ENCODE data around the gene PYY. TPM values are rescaled to one million over a fixed set of nuclear protein-coding genes. Genes with fewer than 3 reads are reported as not detected.
A peak's percentile ranks its signal among the peaks of the same experiment; 100 is the strongest.

The PYY gene
- total and polyA plus RNA-seq, 4 donors: 0.68 TPM; not detected in 3

DNA sequence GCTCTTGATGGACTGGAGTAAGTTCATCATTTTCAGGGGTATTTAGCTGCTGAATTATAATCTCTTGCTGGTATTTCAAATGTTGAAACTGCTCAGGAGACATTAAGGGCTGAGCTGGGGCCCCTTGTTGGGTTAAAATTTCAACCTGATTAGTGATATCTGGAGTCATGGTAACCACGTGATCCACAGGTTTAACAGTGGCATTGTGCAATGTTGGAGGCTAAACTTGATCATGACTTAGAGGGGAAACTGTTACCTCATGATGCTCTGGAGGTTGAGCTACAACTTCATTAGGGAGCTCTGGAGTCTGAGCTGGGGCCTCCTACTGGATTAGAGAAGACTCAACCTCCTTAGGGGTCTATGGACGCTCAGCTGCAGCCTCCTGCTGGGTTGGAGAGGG is 29.2 kb downstream of the PYY start:
- Histone ChIP-seq H3K36me3 (ENCODE audit: control insufficient read depth, insufficient read depth, low read length) (no peaks in the 10 kb centered on the region), H3K4me3 (ENCODE audit: low read depth, low read length) (no peak overlapping the region), H3K27me3 (ENCODE audit: control insufficient read depth, insufficient read depth, low read length) (peaks cover 31% of the 10 kb centered on the region), H3K9me3 (ENCODE audit: control insufficient read depth, insufficient read depth, low read length) (no peaks in the 10 kb centered on the region), H3K4me1 (ENCODE audit: control insufficient read depth, insufficient read depth, low read length) (peaks cover 11% of the 10 kb centered on the region), H3K27ac (ENCODE audit: low read depth, low read length) (no peak overlapping the region)
- no peak for DNase-seq (ENCODE audit: low read depth in 4 of 6, low spot score in 6 of 6)
- WGBS (ENCODE audit: insufficient coverage): 75% methylated on average over 1 of the region's 2 CpGs

DNA sequence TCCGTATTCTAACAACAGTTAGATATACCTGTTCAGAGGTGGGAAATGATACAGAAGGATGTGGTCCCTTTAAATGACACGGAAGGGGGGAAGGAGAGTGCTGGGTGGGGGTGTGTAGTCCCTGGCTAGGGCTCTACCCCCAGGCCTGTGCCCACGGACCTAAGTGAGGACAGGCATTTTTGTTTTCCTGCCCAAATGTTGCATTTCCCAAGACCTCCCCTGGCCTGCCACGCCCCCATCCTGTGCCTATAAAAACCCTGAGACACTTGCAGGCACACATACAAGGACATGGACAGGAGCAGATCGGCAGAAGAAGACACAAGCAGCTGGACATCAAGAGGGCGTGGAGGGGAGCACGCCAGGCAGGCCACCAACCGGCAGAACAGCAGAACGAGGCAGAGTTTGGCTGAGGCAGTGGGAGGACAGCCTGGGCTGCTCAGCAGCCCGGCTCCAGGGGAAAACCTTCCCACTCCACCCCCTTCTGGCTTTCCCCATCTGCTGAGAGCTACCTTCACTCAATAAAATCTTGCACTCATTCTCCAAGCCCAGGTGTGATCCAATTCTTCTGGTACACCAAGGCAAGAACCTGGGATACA is 33.1 kb downstream of the PYY start:
- no peak overlapping the region for H3K4me3 ChIP-seq (ENCODE audit: low read depth, low read length)
- peaks cover 11% of the 10 kb centered on the region for H3K4me1 ChIP-seq (ENCODE audit: control insufficient read depth, insufficient read depth, low read length)
- no peaks in the 10 kb centered on the region for H3K36me3 ChIP-seq (ENCODE audit: control insufficient read depth, insufficient read depth, low read length)
- peaks cover 33% of the 10 kb centered on the region for H3K27me3 ChIP-seq (ENCODE audit: control insufficient read depth, insufficient read depth, low read length)
- 51% methylated on average over 9 of the region's 10 CpGs for WGBS (ENCODE audit: insufficient coverage)
- DNase-seq (ENCODE audit: low read depth in 4 of 6, low spot score in 6 of 6): no peak
- no peaks in the 10 kb centered on the region for H3K9me3 ChIP-seq (ENCODE audit: control insufficient read depth, insufficient read depth, low read length)
- no peak overlapping the region for H3K27ac ChIP-seq (ENCODE audit: low read depth, low read length)

DNA sequence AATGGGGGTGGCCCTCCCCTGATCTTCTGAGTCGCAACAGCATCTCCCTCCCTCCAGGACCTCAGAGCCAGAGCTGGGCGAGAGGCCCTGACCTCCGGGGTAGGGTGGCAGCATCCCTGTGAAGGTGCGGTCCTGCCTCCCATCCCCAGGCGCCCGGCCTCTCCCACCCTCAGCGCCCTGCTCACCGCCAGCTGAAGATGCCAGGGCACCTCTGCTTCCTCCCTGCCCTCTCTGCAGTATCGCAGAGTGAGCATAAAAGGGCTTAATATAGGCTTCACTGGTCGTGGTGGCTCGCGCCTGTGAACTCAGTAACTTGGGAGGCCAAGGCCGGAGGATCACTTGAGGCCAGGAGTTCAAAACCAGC is 35.7 kb downstream of the PYY start:
- Histone ChIP-seq H3K27me3 (ENCODE audit: control insufficient read depth, insufficient read depth, low read length) (peaks cover 31% of the 10 kb centered on the region), H3K27ac (ENCODE audit: low read depth, low read length) (no peak overlapping the region), H3K36me3 (ENCODE audit: control insufficient read depth, insufficient read depth, low read length) (no peaks in the 10 kb centered on the region), H3K9me3 (ENCODE audit: control insufficient read depth, insufficient read depth, low read length) (no peaks in the 10 kb centered on the region), H3K4me3 (ENCODE audit: low read depth, low read length) (no peak overlapping the region), H3K4me1 (ENCODE audit: control insufficient read depth, insufficient read depth, low read length) (peaks cover 11% of the 10 kb centered on the region)
- DNase-seq (ENCODE audit: low read depth in 4 of 6, low spot score in 6 of 6): no peak
- 75% methylated on average over 12 of the region's 13 CpGs for WGBS (ENCODE audit: insufficient coverage)

DNA sequence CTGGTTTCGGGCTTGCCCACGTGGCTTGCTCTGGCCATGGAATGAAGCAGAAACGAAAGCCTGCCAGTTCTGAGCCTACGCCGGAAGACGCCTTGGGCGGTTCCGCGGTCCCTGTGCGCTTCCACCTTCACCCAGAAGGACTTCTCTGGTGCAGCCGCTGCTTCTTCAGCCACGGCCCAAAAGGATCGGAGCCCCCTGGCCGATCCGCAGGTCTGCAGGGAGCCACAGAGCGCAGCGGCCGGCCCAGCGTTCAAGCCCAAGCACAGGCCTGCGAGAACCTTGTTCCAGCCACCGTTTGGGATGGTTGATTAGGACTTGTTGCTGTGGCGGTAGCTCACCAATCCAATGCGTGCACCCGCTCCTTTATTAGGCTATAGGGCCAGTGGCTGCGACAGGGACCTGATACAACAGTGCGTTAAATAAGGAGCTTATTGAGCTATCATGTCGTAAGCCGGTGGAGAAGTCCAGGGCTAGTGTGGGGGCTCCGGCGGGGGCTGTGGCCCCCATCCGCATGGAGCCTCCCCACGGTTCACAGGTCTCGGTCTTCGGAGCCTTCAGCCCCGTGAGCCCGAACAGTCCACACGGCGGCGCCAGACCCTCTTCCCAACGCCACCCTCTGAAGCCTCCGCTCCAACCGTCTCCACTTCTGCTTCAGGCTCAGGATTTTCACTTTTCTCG is 36.3 kb downstream of the PYY start:
- Histone ChIP-seq H3K27me3 (ENCODE audit: control insufficient read depth, insufficient read depth, low read length) (peaks cover 31% of the 10 kb centered on the region), H3K4me3 (ENCODE audit: low read depth, low read length) (no peak overlapping the region), H3K4me1 (ENCODE audit: control insufficient read depth, insufficient read depth, low read length) (peaks cover 11% of the 10 kb centered on the region), H3K36me3 (ENCODE audit: control insufficient read depth, insufficient read depth, low read length) (no peaks in the 10 kb centered on the region), H3K27ac (ENCODE audit: low read depth, low read length) (no peak overlapping the region), H3K9me3 (ENCODE audit: control insufficient read depth, insufficient read depth, low read length) (no peaks in the 10 kb centered on the region)
- WGBS (ENCODE audit: insufficient coverage): 17% methylated on average over 42 of the region's 43 CpGs
- DNase-seq (ENCODE audit: low read depth in 4 of 6, low spot score in 6 of 6): peak in 2 of 6 donors; percentile 49 to 66

DNA sequence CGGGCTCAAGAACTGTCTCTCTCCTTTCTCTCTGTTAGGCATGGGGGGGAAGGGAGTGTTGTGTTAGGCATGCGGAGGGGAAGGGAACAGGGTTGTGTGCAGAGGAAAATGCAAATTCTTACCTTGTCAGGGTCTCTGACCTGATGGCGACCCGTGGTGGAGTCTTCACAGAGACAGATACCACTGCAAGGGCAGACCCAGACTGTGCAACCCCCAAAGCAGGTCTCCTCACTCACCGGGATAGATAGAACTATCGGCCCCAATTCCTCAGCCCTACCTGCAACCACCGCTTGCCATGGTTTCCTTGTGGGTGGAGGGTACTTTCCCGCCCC is 36.8 kb downstream of the PYY start:
- Histone ChIP-seq H3K27me3 (ENCODE audit: control insufficient read depth, insufficient read depth, low read length) (peaks cover 31% of the 10 kb centered on the region), H3K27ac (ENCODE audit: low read depth, low read length) (no peak overlapping the region), H3K4me3 (ENCODE audit: low read depth, low read length) (no peak overlapping the region), H3K4me1 (ENCODE audit: control insufficient read depth, insufficient read depth, low read length) (peaks cover 13% of the 10 kb centered on the region), H3K9me3 (ENCODE audit: control insufficient read depth, insufficient read depth, low read length) (no peaks in the 10 kb centered on the region), H3K36me3 (ENCODE audit: control insufficient read depth, insufficient read depth, low read length) (no peaks in the 10 kb centered on the region)
- no peak for DNase-seq (ENCODE audit: low read depth in 4 of 6, low spot score in 6 of 6)
- WGBS (ENCODE audit: insufficient coverage): 55% methylated on average over 5 of the region's 8 CpGs

DNA sequence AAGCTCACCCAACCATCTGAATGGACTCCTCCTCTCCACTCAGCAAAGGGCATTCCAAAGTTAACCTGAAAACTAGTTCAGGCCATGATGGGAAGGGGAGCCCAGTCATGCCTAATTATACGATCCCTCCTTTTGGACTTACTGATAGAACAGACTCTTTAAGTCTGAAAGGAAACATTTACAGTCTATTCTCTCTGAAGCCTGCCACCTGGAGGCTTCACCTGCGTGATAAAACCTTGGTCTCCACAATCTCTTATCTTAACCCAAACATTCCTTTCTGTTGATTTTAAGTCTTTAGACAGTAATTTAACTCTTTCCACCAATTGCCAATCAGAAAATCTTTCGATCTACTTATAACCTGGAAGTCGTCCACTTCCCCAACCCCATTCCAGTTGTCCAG is 37.4 kb downstream of the PYY start:
- Histone ChIP-seq H3K4me1 (ENCODE audit: control insufficient read depth, insufficient read depth, low read length) (peaks cover 13% of the 10 kb centered on the region), H3K9me3 (ENCODE audit: control insufficient read depth, insufficient read depth, low read length) (no peaks in the 10 kb centered on the region), H3K36me3 (ENCODE audit: control insufficient read depth, insufficient read depth, low read length) (no peaks in the 10 kb centered on the region), H3K27ac (ENCODE audit: low read depth, low read length) (no peak overlapping the region), H3K27me3 (ENCODE audit: control insufficient read depth, insufficient read depth, low read length) (peaks cover 31% of the 10 kb centered on the region), H3K4me3 (ENCODE audit: low read depth, low read length) (no peak overlapping the region)
- DNase-seq (ENCODE audit: low read depth in 4 of 6, low spot score in 6 of 6): no peak
- WGBS (ENCODE audit: insufficient coverage): 85% methylated on average over 4 of the region's 4 CpGs

DNA sequence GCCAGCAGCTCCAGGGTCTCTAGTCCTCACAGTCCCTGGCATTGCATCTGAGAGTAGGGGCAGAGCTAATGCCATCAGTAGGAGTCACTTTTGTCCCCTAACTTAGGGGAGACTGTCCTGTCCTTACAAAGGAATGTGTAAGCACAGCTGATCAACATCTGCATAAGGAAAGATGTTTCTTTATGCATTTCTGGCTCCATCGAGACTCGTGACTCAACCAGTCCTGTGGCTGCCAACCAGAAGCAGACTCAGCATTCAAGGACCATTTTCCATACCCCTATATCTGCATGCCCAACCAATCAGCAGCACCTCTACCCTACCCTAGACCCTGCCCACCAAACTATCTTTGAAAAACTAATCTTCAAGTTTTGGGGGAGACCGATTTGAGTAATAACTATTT is 38.2 kb downstream of the PYY start:
- no peak overlapping the region for H3K4me3 ChIP-seq (ENCODE audit: low read depth, low read length)
- H3K36me3 ChIP-seq (ENCODE audit: control insufficient read depth, insufficient read depth, low read length): no peaks in the 10 kb centered on the region
- H3K9me3 ChIP-seq (ENCODE audit: control insufficient read depth, insufficient read depth, low read length): no peaks in the 10 kb centered on the region
- no peak for DNase-seq (ENCODE audit: low read depth in 4 of 6, low spot score in 6 of 6)
- H3K27me3 ChIP-seq (ENCODE audit: control insufficient read depth, insufficient read depth, low read length): peaks cover 31% of the 10 kb centered on the region
- no peak overlapping the region for H3K27ac ChIP-seq (ENCODE audit: low read depth, low read length)
- WGBS (ENCODE audit: insufficient coverage): 84% methylated on average over 2 of the region's 3 CpGs
- peaks cover 13% of the 10 kb centered on the region for H3K4me1 ChIP-seq (ENCODE audit: control insufficient read depth, insufficient read depth, low read length)

DNA sequence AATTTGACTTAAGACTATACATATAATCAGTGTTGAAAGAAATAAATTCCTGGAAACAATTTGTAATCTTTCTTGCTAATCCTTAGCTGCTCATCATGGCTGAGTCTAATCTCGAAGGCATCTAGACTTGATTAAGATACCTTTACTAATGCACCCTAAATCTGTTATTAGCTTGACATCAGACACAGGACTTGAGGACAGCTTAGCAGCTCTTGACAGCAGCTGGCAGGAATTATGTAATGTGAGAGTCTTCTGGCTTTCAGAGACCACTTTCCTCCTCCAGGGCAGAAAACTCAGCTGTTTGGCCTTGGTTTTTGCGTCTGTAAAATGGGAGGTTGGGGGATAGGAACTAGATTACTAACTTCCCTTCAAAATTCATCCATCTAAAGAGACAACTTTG is 39.3 kb downstream of the PYY start:
- no peak for DNase-seq (ENCODE audit: low read depth in 4 of 6, low spot score in 6 of 6)
- Histone ChIP-seq H3K36me3 (ENCODE audit: control insufficient read depth, insufficient read depth, low read length) (no peaks in the 10 kb centered on the region), H3K9me3 (ENCODE audit: control insufficient read depth, insufficient read depth, low read length) (no peaks in the 10 kb centered on the region), H3K27ac (ENCODE audit: low read depth, low read length) (no peak overlapping the region), H3K4me1 (ENCODE audit: control insufficient read depth, insufficient read depth, low read length) (peaks cover 13% of the 10 kb centered on the region), H3K27me3 (ENCODE audit: control insufficient read depth, insufficient read depth, low read length) (peaks cover 31% of the 10 kb centered on the region), H3K4me3 (ENCODE audit: low read depth, low read length) (no peak overlapping the region)
- WGBS (ENCODE audit: insufficient coverage): no CpG with 5 or more reads among the region's 2 CpGs

DNA sequence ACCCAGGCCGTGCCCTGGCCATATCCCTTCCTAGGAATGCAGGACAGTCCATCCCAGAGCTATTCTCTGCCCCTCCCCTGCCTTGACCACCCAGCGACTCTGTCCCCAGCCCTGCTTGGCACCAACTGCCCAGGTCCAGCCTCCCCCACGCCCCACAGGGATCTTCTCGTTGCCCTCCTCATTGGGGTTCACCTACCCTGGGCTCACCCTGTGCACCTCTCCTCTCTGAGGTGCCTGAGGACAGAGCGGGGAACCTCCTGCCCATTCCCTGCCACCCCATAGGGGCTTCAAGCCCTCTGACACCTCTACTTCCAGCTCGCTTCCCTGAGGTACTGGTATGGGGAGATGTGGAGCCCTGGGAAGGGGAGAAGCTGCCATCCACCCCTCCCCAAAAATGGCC is 40.2 kb downstream of the PYY start:
- H3K36me3 ChIP-seq (ENCODE audit: control insufficient read depth, insufficient read depth, low read length): no peaks in the 10 kb centered on the region
- 78% methylated on average over 4 of the region's 6 CpGs for WGBS (ENCODE audit: insufficient coverage)
- no peak for DNase-seq (ENCODE audit: low read depth in 4 of 6, low spot score in 6 of 6)
- H3K27ac ChIP-seq (ENCODE audit: low read depth, low read length): no peak overlapping the region
- H3K27me3 ChIP-seq (ENCODE audit: control insufficient read depth, insufficient read depth, low read length): peaks cover 25% of the 10 kb centered on the region
- no peaks in the 10 kb centered on the region for H3K9me3 ChIP-seq (ENCODE audit: control insufficient read depth, insufficient read depth, low read length)
- H3K4me1 ChIP-seq (ENCODE audit: control insufficient read depth, insufficient read depth, low read length): peaks cover 14% of the 10 kb centered on the region
- H3K4me3 ChIP-seq (ENCODE audit: low read depth, low read length): no peak overlapping the region

DNA sequence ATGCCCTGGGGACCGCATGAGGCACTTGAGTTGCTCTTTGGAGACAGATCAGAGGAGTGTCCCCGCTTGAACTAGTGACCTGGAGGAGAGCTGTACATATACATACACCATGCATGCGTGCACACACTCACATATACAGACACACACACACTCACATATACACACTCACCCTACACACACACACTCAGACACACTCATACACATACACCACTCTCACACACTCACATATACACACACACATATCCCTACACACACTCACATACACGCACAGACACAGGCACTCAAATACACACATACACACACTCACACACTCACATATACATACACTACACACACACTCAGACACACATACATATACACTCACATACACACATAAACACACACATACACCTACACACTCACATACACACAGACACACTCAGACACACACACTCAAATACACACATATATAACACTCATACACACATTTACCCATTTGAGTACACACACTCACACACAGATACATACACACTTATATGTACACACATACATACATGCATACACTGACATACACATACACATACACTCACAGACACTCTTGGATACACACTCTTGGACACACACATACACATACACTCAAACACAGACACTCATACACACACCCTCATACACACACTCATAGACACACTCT is 41.0 kb downstream of the PYY start:
- H3K4me1 ChIP-seq (ENCODE audit: control insufficient read depth, insufficient read depth, low read length): peaks cover 18% of the 10 kb centered on the region
- no peak for DNase-seq (ENCODE audit: low read depth in 4 of 6, low spot score in 6 of 6)
- WGBS (ENCODE audit: insufficient coverage): 69% methylated on average over 4 of the region's 4 CpGs

More for the DNA sequence above, 41.0 kb downstream of the PYY start:
- Histone ChIP-seq H3K27ac (ENCODE audit: low read depth, low read length) (no peak overlapping the region), H3K27me3 (ENCODE audit: control insufficient read depth, insufficient read depth, low read length) (peaks cover 22% of the 10 kb centered on the region), H3K9me3 (ENCODE audit: control insufficient read depth, insufficient read depth, low read length) (no peaks in the 10 kb centered on the region), H3K4me3 (ENCODE audit: low read depth, low read length) (no peak overlapping the region), H3K36me3 (ENCODE audit: control insufficient read depth, insufficient read depth, low read length) (no peaks in the 10 kb centered on the region)

All from spinal cord (tissue), 10 donors.